NCI-H146 treated with DMSO at 0.1 percent for 48 hours (cell line): Measurements from ENCODE around the gene IGF2BP1.
"Not testable (repeated sequence)": the region's sequence is repeated elsewhere in the genome, so short reads cannot be mapped to it uniquely, and the experiment has no call there.

Source experiments
- DNase-seq: peaks from one replicate; lab custom pipeline; 2025; ENCODE audit not compliant: unreplicated experiment; lab: John Stamatoyannopoulos, UW

IGF2BP1 gene

GRCh38 chr17:48995304-48995973 lies 1.7 kb upstream of the IGF2BP1 start:
- no peak for DNase-seq

GRCh38 chr17:48995974-48996721 lies 1.0 kb upstream of the IGF2BP1 start:
- DNase-seq: no peak

- DNase-seq: no peak
Observed at GRCh38 chr17:48996722-48997102, 473 bp upstream of the IGF2BP1 start.

- DNase-seq: no peak
Observed at GRCh38 chr17:48997827-48998586, 822 bp downstream of the IGF2BP1 start.

GRCh38 chr17:48998587-48999440 lies 1.6 kb downstream of the IGF2BP1 start:
- no peak for DNase-seq

GRCh38 chr17:49000943-49001342 lies 3.8 kb downstream of the IGF2BP1 start:
- no peak for DNase-seq

- DNase-seq: no peak
Observed at GRCh38 chr17:49001671-49002070, 4.5 kb downstream of the IGF2BP1 start.

GRCh38 chr17:49002331-49002730 lies 5.1 kb downstream of the IGF2BP1 start:
- no peak for DNase-seq

GRCh38 chr17:49002766-49003165 lies 5.6 kb downstream of the IGF2BP1 start:
- no peak for DNase-seq

GRCh38 chr17:49003557-49004511 lies 6.6 kb downstream of the IGF2BP1 start:
- no peak for DNase-seq

GRCh38 chr17:49005140-49005539 lies 8.0 kb downstream of the IGF2BP1 start:
- no peak for DNase-seq

- DNase-seq: not testable (repeated sequence)
Observed at GRCh38 chr17:49008908-49009307, 11.7 kb downstream of the IGF2BP1 start.

GRCh38 chr17:49012769-49013255 lies 15.6 kb downstream of the IGF2BP1 start:
- no peak for DNase-seq

GRCh38 chr17:49013311-49014213 lies 16.4 kb downstream of the IGF2BP1 start:
- no peak for DNase-seq

GRCh38 chr17:49015179-49015923 lies 18.2 kb downstream of the IGF2BP1 start:
- no peak for DNase-seq

- DNase-seq: no peak
Observed at GRCh38 chr17:49015924-49016774, 19.0 kb downstream of the IGF2BP1 start.
